ENCODE measurements around the gene CCDC9B.

Gene CCDC9B

DNA sequence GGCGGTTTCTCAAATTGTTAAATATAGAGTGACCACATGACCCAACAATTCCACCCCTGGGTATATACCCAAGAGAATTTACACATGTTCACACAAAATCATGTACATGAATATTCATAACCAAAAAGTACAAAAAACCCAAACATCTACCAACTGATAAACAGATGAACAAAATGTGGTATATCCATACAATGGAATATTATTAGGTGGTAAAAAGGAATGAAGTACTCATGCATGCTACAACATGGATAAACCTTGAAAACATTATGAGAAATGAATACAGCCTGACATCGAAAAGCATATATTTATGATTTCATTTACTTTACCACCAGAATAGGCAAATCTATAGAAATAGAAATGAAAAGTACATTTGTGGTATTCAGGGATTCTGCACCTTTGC lies 40.4 kb downstream of the CCDC9B start:
- no peak for DNase-seq (ENCODE audit: insufficient read length, low spot score)
- no peak for TF ChIP-seq CTCF (IDR thresholded peaks at IDR 0.05; ENCODE audit: insufficient read depth, missing control alignments)
- FAIRE-seq = no peak

GRCh38 chr15:40298216-40298935 lies 42.4 kb downstream of the CCDC9B start:
- no peak for TF ChIP-seq CTCF (IDR thresholded peaks at IDR 0.05; ENCODE audit: insufficient read depth, missing control alignments)
- FAIRE-seq = no peak
- no peak for DNase-seq (ENCODE audit: insufficient read length, low spot score)

GRCh38 chr15:40297356-40297755 lies 43.4 kb downstream of the CCDC9B start:
- TF ChIP-seq CTCF (IDR thresholded peaks at IDR 0.05; ENCODE audit: insufficient read depth, missing control alignments) = no peak
- FAIRE-seq (no peak), DNase-seq (ENCODE audit: insufficient read length, low spot score) (no peak)

- no peak for TF ChIP-seq CTCF (IDR thresholded peaks at IDR 0.05; ENCODE audit: insufficient read depth, missing control alignments)
- FAIRE-seq (no peak), DNase-seq (ENCODE audit: insufficient read length, low spot score) (peak; percentile 74)
Observed at GRCh38 chr15:40296561-40297230, 44.0 kb downstream of the CCDC9B start.

DNA sequence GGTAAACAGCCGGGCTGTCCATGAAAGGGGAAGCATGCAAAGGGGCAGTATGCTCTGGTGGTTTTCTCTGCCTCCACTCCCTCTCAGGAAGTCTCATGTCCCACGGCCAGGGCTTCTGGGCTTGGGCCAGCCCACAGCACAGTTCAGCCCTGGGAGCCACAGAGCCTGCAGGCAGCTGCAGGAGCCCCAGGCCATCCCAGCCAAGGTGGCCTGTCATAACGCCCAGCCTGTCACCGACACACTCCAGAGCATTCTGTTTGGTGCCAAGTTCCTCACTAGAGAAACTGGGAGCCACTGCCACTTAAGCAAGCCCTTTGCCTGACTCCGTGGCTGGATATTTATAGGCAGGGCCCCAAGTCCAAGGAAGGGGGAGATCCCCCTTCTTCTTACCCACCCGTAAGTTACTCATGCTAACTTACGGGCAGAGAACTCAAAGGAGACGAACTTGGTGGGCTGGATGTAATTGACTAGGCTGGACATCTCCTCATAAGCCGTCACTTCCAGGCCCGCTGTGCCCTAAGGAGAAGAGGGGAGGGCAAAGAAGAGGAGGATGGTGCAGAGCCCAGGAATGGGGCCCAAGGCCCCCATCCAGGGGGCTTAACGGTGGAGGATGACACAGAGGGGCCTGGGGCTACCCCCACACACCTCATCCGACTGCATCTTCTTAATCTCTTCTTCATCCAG lies 44.7 kb downstream of the CCDC9B start:
- TF ChIP-seq CTCF (IDR thresholded peaks at IDR 0.05; ENCODE audit: insufficient read depth, missing control alignments) = no peak
- no peak for FAIRE-seq
- no peak for DNase-seq (ENCODE audit: insufficient read length, low spot score)

DNA sequence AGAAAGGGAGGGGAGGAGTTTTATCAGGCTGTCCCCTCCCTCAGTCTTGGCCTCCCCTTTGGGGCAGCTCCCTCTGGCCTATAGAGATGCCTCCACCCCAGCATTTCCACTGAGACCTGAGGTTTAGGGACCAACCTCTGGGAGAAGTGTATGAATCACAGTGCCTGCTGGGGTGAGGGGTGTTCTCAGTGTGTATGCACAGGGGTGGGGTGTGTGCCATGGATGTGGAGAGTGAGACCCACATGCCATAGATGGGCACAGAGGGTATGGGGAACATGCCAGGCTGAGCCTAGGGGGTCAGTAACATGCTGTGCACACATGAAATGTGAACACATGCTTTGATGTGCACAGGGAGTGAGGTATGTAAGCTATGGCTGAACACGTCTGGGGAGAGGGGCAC lies 45.4 kb downstream of the CCDC9B start:
- FAIRE-seq (no peak), DNase-seq (ENCODE audit: insufficient read length, low spot score) (no peak)
- TF ChIP-seq CTCF (IDR thresholded peaks at IDR 0.05; ENCODE audit: insufficient read depth, missing control alignments) = no peak

Measured in D721Med (cell line).